H1 (cell line): ENCODE measurements around the gene CDH22.

ENCODE experiments used
- CTCF ChIP-seq, 3 experiments: IDR thresholded peaks; 1 replicate in 2 of 3; 2 replicates in 1 of 3; pipeline versions ENCODE4 v1.5.1 to v1.6.1; 2011; ENCODE audit warnings: low read length in 3 of 3, mild to moderate bottlenecking in 3 of 3, inconsistent platforms in 2 of 3, low read depth in 1 of 3, moderate library complexity in 1 of 3; ENCODE audit not compliant: insufficient read depth in 1 of 3; ENCODE audit errors: control extremely low read depth in 1 of 3
- EP300 ChIP-seq, 2 experiments: IDR thresholded peaks; 1 replicate in 1 of 2; 2 replicates in 1 of 2; pipeline ENCODE4 v1.6.1; 2011 to 2012; ENCODE audit warnings: low read depth in 2 of 2, low read length in 2 of 2, mild to moderate bottlenecking in 2 of 2, borderline replicate concordance in 1 of 2, inconsistent platforms in 1 of 2, moderate library complexity in 1 of 2
- KDM5A ChIP-seq: fragments of 200-600 bp; IDR thresholded peaks from 2 replicates; pipeline ENCODE4 v1.7.1; 2012; ENCODE audit warnings: mild to moderate bottlenecking, low read length, inconsistent platforms, mixed read lengths
- MAX ChIP-seq: IDR thresholded peaks from 2 replicates; pipeline ENCODE4 v1.6.1; 2012; ENCODE audit warnings: inconsistent platforms
- SRF ChIP-seq: IDR thresholded peaks from 2 replicates; pipeline ENCODE4 v1.6.1; 2011; ENCODE audit warnings: mild to moderate bottlenecking, low read depth, low read length, moderate library complexity

GRCh38 chr20:46161921-46162320 lies 146.4 kb downstream of the CDH22 start:
- TF ChIP-seq CTCF (IDR thresholded peaks at IDR 0.05; ENCODE audit: control extremely low read depth in 1 of 3, insufficient read depth in 1 of 3, low read depth in 1 of 3, low read length in 3 of 3), result no peak
- no peak for TF ChIP-seq KDM5A
- no peak for TF ChIP-seq MAX
- no peak for TF ChIP-seq SRF
- TF ChIP-seq EP300 (IDR thresholded peaks at IDR 0.05; ENCODE audit: borderline replicate concordance in 1 of 2, low read depth in 2 of 2, low read length in 2 of 2), result no peak
